ENCODE results near the gene KRTAP4-16.
"Not testable (repeated sequence)": the region's sequence is repeated elsewhere in the genome, so short reads cannot be mapped to it uniquely, and the experiment has no call there.

The KRTAP4-16 gene

DNA sequence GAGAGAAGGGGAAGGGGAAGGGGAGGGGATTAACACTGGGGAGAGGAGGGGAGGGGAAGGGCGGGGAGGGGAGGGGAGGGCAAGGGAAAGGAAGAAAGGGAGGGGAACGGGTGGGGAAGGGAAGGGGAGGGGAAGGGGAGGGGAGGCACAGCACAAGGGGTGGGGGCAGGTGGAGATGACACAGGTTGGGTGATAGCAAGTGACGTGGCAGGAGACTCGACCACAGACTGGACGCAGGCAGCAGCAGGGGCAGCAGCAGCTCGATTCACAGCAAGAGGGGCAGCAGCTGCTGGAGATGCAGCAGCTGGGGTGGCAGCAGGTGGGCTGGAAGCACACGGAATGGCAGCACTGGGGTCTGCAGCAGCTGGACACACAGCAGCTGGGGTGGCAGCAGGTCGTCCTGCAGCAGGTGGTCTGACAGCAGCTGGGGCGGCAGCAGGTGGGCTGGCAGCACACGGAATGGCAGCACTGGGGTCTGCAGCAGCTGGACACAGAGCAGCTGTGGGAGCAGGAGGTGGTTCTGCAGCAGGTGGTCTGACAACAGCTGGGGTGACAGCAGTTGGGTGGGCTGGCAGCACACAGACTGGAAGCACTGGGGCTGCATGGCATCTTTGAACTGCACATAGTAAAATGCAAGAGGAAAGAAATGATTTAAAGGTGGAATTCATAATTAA lies at the start of gene KRTAP4-16:
TSS of gene KRTAP4-16 (minus strand) at position 624 of the 674 bp plus-strand sequence. CDS start at position 624, 0 bp downstream.
- DNase-seq = no peak

GRCh38 chr17:41151525-41151924 lies 49.5 kb upstream of the KRTAP4-16 start:
- no peak for DNase-seq

DNA sequence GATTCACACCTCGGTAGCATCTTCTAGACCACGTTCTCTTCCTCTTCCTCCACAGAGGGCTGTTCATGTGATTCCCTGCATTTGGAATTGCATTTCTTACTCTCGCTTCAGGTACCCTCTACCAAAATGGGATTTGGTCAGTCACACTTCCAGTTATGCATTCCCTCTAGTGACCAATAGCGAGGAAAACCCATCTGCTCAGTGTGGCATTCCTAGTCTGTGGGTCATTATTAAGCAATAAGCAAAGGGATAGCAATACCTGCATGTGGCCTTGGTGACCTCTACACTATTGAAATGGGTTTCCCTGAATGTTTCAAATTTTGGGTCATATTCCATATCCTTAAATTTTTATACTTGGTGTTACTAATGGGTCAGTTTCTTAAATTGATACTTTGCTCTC lies 48.0 kb upstream of the KRTAP4-16 start:
- no peak for DNase-seq

DNA sequence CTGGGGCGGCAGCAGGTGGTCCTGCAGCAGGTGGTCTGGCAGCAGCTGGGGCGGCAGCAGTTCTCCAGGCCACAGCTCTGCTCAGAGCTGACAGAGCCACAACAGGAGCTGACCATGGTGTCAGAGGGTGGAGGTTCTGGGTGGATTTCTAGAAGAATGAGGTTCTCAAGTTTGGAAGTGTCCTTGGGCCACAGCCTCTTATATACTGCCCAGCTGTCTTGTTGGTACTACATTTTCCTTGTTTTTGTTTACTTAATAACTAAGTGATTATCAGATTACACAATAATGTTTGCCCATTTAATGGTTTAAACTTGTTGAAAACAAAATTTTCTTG lies 47.6 kb upstream of the KRTAP4-16 start, which contains the start of gene KRTAP4-5:
TSS of gene KRTAP4-5 (minus strand) at position 174 of the 334 bp plus-strand sequence. CDS start at position 116, 58 bp downstream.
- no peak for DNase-seq

DNA sequence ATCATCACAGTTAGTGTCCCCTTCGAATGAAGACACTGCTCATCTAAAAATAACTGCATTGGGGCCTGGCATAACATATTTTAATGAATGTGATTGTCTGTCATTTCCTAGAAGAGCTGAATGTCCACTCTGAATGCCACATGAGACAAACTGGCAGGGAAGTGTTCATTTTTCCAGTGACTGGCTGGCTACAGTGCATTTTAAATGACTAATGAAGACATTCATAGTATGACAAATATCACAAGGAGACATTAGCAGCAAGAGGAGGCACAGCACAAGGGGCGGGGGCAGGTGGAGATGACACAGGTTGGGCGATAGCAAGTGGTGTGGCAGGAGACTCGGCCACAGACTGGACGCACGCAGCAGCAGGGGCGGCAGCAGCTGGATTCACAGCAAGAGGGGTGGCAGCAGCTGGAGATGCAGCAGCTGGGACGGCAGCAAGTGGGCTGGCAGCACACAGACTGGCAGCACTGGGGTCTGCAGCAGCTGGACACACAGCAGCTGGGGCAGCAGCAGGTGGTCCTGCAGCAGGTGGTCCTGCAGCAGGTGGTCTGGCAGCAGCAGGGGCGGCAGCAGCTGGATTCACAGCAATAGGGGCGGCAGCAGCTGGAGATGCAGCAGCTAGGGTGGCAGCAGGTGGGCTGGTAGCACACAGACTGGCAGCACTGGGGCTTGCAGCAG lies 47.1 kb upstream of the KRTAP4-16 start:
- DNase-seq = not testable (repeated sequence)

GRCh38 chr17:41147531-41148204 lies 45.7 kb upstream of the KRTAP4-16 start:
- no peak for DNase-seq

- DNase-seq = no peak
These were observed 43.3 kb upstream of the KRTAP4-16 start for GRCh38 chr17:41145261-41145660.

DNA sequence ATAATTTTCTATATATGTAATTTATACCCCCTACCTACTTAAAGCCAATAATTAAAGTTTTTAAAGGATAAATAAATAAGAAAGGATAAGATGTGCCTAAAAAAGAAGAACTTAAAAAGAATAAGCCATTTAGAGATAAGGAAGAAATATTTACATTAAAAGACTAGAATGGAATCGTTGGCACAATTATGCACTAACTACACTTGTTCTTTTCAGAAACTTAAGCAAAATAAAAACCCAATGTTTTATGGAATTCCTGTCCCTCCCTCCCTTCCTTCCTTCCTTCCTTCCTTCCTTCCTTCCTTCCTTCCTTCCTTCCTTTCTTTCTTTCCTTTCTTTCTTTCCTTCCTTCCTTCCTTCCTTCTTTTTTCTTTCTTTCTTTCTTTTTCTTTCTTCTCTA lies 42.8 kb upstream of the KRTAP4-16 start:
- DNase-seq = no peak

DNA sequence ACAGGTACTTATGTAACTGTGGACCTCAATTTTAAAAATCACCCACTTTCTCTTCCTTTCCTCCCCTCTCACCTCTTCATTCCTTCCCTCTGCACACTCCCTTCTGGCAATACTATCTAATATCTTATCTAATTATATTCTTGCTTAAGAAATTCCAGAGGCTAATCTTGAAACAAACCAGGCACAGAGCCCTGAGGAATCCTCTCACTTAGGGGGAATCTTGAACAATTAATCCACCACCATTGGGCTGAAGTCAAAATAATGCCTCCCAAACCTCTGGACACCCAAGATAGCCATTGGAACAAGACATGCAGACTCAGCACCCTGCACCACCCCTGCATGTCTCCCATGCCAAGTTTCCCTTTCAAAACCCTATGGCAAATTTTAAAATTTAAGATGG lies 39.4 kb upstream of the KRTAP4-16 start:
- DNase-seq = no peak

GRCh38 chr17:41140360-41141131 lies 38.5 kb upstream of the KRTAP4-16 start, which contains the start of gene KRTAP4-6:
Gene KRTAP4-6 (minus strand): TSS chr17:41140544. CDS start chr17:41140487, 57 bp downstream.
- no peak for DNase-seq

DNA sequence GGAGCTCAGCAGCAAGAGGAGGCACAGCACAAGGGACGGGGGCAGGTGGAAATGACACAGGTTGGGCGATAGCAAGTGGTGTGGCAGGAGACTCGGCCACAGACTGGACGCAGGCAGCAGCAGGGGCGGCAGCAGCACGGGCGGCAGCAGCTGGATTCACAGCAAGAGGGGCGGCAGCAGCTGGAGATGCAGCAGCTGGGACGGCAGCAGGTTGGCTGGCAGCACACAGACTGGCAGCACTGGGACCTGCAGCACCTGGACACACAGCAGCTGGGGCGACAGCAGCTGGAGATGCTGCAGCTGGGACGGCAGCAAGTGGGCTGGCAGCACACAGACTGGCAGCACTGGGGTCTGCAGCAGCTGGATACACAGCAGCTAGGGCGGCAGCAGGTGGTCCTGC lies 37.9 kb upstream of the KRTAP4-16 start:
- not testable (repeated sequence) for DNase-seq

GRCh38 chr17:41133880-41134735 lies 32.1 kb upstream of the KRTAP4-16 start:
- no peak for DNase-seq

- no peak for DNase-seq
These were observed 30.0 kb upstream of the KRTAP4-16 start for GRCh38 chr17:41131979-41132378.

DNA sequence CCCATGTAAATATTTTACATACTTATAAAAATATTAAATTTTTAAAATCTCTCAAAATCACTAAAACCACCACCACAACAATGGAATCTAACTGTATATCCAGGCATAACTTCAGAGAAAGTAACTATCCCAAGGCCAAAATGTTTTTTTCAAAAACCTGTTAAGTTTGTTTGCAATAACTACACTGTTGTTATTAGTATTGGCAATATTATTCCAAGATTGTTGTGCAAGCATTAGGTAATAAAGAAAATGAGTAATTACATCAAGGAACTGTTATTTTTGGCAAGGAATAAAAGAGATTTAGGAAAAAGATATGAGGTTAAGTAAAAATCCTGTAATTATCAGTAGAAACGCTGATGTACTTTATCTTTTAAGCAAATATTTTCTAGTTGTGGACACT lies 25.4 kb upstream of the KRTAP4-16 start:
- DNase-seq = no peak

DNA sequence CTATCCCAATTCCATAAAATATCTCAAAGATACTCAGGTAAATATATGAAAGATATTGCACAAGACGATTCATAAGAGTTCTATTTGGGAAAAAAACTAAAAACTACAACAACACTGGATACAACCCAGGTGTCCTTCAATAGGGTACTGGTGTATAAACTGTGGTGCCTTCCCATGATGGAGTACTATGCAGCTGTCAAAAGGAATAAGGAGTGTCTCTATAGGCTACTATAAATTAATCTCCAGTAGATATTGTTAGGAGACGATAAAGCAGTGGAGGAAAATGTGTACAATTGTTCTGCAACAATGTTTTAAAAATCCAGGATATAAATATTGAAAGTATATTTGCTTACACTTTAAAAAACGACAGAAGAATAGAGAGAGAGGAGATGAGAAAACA lies 24.4 kb upstream of the KRTAP4-16 start:
- no peak for DNase-seq

DNA sequence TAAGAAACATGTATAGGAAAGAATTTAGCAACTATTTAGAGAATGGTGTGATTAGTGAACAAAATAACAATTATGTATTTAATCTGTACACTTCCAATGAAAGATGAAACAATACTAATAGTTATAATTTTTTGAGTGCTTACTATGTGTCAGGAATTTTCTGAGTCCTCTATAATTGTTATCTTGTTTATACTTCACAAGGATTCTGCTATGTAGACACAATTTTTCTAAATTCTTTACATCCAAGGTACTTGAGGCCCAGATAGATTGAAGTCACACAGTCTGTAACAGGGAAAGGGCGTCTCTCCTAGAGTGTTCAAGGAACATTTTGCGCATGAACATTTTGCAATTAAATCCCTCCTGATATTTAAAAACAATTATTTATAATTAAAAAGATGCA lies 23.1 kb upstream of the KRTAP4-16 start:
- DNase-seq = no peak

- DNase-seq = not testable (repeated sequence)
These were observed 22.0 kb upstream of the KRTAP4-16 start, which contains the start of gene KRTAP4-12 for GRCh38 chr17:41123991-41124371. Gene KRTAP4-12 (minus strand): TSS chr17:41124182. CDS start chr17:41124122, 60 bp downstream.

GRCh38 chr17:41123292-41123990 lies 21.4 kb upstream of the KRTAP4-16 start:
- DNase-seq = peak; percentile 7

GRCh38 chr17:41121742-41122141 lies 19.7 kb upstream of the KRTAP4-16 start:
- DNase-seq = no peak

- DNase-seq = peak; percentile 12
These were observed 18.0 kb upstream of the KRTAP4-16 start for GRCh38 chr17:41119696-41120690.
